Astrocyte of the spinal cord (primary cell): ENCODE measurements around the gene SCGB1D2.

Experiments
- DNase-seq: peaks from one replicate; pipeline ENCODE4 v3.0.0; 2011; ENCODE audit warnings: low read depth, low spot score
- H3K4me3 ChIP-seq: 2 replicates; pipeline ENCODE4 v1.5.1; 2011; ENCODE audit warnings: low read depth, mild to moderate bottlenecking, low read length, moderate library complexity
- in situ Hi-C: cut with HindIII; loops from 2 replicates; pipeline ENCODE4 v1.10.0; 2017; ENCODE audit warnings: low sequenced_read_pairs
- TF ChIP-seq, protein P1 (sequence below): IDR thresholded peaks from 2 replicates; pipeline ENCODE4 v1.5.1; 2012; ENCODE audit warnings: low read depth, mild to moderate bottlenecking, low read length, inconsistent platforms

Gene SCGB1D2

DNA sequence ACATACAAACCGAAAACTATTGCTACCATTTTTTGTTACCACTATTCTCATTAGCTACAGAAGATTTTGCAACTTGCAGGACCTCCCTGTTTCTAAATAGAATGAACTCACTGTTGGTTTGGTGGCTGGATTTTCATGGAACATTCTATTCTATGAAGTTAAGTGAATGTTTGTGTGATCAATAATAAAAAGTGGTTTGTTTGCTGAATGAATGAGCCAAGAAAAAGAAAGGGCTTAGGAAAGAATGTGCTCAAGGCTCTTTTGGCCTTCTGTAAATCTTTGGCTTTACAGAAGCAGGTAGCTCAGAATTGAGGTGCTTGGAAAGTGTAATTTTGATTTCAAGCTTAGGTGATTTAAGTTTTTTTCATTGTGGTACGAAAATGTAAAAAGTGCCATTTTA, 5.9 kb upstream of the SCGB1D2 start:
- no peak for DNase-seq
- H3K4me3 ChIP-seq = no peak overlapping the region
- TF ChIP-seq, protein P1, sequence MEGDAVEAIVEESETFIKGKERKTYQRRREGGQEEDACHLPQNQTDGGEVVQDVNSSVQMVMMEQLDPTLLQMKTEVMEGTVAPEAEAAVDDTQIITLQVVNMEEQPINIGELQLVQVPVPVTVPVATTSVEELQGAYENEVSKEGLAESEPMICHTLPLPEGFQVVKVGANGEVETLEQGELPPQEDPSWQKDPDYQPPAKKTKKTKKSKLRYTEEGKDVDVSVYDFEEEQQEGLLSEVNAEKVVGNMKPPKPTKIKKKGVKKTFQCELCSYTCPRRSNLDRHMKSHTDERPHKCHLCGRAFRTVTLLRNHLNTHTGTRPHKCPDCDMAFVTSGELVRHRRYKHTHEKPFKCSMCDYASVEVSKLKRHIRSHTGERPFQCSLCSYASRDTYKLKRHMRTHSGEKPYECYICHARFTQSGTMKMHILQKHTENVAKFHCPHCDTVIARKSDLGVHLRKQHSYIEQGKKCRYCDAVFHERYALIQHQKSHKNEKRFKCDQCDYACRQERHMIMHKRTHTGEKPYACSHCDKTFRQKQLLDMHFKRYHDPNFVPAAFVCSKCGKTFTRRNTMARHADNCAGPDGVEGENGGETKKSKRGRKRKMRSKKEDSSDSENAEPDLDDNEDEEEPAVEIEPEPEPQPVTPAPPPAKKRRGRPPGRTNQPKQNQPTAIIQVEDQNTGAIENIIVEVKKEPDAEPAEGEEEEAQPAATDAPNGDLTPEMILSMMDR = no peak
- in situ Hi-C loops = no loop called here

DNA sequence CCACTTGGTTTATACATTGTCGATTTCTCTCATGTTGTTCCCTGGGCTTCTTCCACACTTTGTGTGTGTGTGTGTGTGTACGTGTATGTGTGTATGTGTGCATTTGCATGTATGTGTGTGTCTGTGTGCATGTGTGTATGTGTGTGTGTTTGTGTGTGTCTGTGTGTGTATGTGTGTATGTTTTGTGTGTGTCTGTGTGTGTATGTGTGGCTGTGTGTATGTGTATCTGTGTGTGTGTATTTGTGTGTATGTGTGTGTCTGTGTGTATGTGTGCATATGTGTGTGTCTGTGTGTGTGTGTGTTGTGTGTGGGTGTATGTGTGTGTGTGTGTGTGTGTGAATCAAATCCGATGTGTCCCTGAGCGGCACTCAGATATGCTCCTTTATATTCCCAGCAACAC, 4.5 kb upstream of the SCGB1D2 start:
- H3K4me3 ChIP-seq = no peak overlapping the region
- TF ChIP-seq, protein P1 = no peak
- no peak for DNase-seq
- in situ Hi-C loops = no loop called here

DNA sequence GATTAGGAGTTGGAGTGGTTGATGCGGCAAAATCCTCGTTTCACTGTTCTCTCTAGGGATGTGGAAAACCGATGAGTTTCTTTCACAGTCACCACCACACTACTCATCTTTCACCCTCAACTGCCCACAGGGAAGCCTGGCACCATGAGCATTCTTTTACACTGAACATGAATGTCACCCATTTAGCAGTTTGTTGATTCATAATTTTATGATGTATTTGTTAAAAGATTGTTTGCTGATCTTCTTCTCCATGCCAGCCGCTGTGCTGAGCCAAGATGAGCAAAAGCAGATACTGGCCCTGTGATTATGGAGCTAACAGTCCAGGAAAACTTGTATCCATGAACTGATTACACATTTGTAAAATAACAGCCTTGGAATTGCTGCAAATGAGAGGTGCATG, 3.9 kb upstream of the SCGB1D2 start:
- no peak for DNase-seq
- TF ChIP-seq, protein P1 = no peak
- in situ Hi-C loops = no loop called here
- H3K4me3 ChIP-seq = no peak overlapping the region

DNA sequence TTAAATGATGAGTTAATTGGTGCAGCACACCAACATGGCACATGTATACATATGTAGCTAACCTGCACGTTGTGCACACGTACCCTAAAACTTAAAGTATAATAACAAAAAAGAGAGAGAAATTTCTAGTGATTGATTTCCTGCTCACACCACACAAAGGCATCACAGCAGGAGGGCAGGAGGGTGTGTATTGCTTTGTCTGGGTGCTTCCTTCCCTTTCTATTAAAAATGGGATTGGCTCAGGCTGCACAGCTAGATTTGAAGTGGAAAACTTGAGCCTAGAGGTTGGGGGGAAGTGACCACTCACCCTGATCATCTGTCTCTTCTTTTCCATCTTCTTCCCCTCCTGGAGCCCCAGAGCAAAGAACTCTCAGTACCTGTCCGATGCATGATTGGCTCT, 944 bp upstream of the SCGB1D2 start:
- in situ Hi-C loops = no loop called here
- DNase-seq = no peak
- no peak overlapping the region for H3K4me3 ChIP-seq
- TF ChIP-seq, protein P1 = no peak

DNA sequence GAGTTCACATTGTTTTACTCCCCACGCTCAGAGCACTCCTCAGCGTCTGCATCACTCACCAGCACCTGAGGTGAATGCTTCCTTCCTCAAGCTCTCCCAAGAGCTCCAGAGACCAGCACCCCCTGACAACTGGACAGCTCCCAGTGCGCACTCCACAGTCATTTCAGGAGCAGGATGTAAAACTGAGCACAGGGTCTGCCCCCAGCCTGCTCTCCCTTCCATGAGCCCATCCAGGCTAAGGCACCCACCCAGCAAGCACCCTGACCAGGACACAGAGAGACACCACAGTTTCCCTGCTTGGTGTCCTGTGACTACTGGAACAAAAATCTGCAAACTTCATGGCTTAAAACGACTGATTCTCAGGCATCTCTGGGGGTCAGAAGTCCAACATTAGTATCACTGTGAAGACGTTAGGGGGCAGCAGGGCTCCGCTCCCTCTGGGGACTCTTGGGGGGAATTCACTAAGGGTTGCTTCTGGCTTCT, 3.3 kb downstream of the SCGB1D2 start:
- DNase-seq = peak; percentile 33
- in situ Hi-C loops = no loop called here
- no peak overlapping the region for H3K4me3 ChIP-seq
- TF ChIP-seq, protein P1 = peak; percentile 3

DNA sequence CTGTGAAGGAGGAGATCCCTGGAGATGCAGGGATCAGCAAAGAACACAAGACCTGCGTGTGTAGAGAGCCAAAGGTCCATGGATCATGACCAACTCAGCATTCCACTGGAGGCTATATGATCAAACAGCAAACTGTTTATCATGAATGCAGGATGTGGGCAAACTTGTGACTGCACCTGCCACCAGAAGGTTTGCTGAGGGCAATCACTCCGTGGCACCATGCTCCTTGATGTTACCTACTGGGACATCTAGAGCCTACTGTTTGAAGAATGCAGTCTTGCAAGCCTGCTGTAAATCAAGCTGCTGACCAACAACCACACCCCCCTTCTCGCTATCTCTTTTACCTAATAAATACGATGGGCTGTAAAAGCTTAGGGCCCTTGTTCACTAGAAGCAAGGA, 9.7 kb downstream of the SCGB1D2 start:
- TF ChIP-seq, protein P1 = no peak
- no peak overlapping the region for H3K4me3 ChIP-seq
- in situ Hi-C loops = no loop called here
- DNase-seq = no peak

DNA sequence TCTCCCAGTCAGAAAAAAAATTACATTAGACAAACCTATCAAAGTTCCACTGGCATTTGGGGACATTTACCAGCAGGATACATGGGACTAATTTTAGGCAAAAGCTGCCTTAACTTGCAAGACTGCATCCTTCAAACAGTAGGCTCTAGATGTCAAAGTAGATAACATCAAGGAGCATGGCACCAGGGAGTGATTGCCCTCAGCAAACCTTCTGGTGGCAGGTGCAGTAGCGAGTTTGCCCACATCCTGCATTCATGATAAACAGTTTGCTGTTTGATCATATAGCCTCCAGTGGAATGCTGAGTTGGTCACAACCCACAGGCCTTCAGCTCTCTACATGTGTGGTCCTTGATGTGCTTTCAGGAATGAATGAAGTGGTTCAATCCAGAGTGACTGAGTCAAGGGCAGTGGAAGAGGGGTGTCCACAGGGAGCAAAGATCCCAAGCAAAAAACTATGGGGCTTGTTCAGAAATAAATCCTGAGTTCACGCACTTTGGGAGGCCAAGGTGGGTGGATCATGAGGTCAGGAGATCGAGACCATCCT, 12.0 kb downstream of the SCGB1D2 start:
- in situ Hi-C loops = no loop called here
- DNase-seq = no peak
- TF ChIP-seq, protein P1 = no peak
- no peak overlapping the region for H3K4me3 ChIP-seq
